ENCODE measurements around the gene STAB2. TPM values are rescaled to one million over a fixed set of nuclear protein-coding genes. Genes with fewer than 3 reads are reported as not detected.

The STAB2 gene
- total RNA-seq, 2 donors from 2014 or later = under 0.01 TPM; not detected in 1

DNA sequence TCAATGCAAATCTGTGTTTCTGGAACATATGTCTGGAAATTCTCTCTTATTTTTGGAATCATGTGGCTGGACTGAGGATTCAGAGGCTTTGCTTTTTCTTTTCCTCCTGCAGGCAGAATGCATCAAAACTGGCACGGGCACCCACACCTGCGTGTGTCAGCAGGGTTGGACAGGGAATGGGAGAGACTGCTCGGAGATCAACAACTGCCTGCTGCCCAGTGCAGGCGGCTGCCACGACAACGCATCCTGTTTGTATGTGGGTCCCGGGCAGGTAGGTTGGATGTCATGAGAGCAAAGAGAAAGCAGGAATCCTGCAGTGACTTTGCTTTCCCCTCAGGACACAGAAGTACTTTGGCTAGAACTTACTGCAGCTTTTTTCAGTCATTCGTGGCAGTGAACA, 90.3 kb downstream of the STAB2 start:
- DNase-seq (peak in 3 of 4 donors; percentile 21 to 34 (median 24)), ATAC-seq (peak; percentile 33)
- H3K4me1 ChIP-seq = peaks cover 20% of the 10 kb centered on the region
- no peaks in the 10 kb centered on the region for H3K9me3 ChIP-seq
- intact Hi-C loops (cut with DNase I) = no loop called here
- no peak overlapping the region for H3K27ac ChIP-seq
- 30 to 39% methylated on average over 8 of the region's 8 CpGs for WGBS, 2 donors
- no peaks in the 10 kb centered on the region for H3K36me3 ChIP-seq (replicated peaks in 1 of 2; ENCODE audit: insufficient read depth in 1 of 2, low read depth in 2 of 2)
- H3K27me3 ChIP-seq = no peaks in the 10 kb centered on the region
- TF ChIP-seq, protein P1, sequence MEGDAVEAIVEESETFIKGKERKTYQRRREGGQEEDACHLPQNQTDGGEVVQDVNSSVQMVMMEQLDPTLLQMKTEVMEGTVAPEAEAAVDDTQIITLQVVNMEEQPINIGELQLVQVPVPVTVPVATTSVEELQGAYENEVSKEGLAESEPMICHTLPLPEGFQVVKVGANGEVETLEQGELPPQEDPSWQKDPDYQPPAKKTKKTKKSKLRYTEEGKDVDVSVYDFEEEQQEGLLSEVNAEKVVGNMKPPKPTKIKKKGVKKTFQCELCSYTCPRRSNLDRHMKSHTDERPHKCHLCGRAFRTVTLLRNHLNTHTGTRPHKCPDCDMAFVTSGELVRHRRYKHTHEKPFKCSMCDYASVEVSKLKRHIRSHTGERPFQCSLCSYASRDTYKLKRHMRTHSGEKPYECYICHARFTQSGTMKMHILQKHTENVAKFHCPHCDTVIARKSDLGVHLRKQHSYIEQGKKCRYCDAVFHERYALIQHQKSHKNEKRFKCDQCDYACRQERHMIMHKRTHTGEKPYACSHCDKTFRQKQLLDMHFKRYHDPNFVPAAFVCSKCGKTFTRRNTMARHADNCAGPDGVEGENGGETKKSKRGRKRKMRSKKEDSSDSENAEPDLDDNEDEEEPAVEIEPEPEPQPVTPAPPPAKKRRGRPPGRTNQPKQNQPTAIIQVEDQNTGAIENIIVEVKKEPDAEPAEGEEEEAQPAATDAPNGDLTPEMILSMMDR (IDR thresholded peaks at IDR 0.05) = no peak
- no peak for TF ChIP-seq POLR2A (IDR thresholded peaks at IDR 0.05)
- H3K4me3 ChIP-seq = no peak overlapping the region

DNA sequence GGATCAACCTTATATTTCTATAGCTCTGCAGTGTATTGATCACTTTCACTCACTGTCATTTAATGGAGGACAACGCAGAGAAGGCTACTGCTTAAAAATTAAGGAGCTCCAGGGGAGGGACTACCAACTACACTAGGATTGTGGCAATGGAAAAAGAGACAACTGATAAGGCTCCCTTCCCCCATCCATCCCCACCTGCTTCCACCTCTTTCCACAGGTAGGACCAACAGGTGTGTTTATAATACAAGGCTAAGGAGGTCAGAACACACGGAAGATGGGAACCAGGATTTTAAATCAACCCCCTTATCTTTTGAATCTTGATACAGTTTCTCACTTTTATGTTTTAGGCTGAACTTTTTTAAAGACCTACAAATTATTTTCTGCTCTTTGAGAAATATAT, 90.8 kb downstream of the STAB2 start:
- Histone ChIP-seq H3K4me1 (peaks cover 14% of the 10 kb centered on the region), H3K27me3 (no peaks in the 10 kb centered on the region), H3K4me3 (no peak overlapping the region), H3K36me3 (replicated peaks in 1 of 2; ENCODE audit: insufficient read depth in 1 of 2, low read depth in 2 of 2) (no peaks in the 10 kb centered on the region), H3K9me3 (no peaks in the 10 kb centered on the region), H3K27ac (no peak overlapping the region)
- no peak for TF ChIP-seq POLR2A (IDR thresholded peaks at IDR 0.05)
- TF ChIP-seq, protein P1 (IDR thresholded peaks at IDR 0.05) = no peak
- WGBS, 2 donors = 29 to 46% methylated on average over 2 of the region's 2 CpGs
- ATAC-seq = no peak
- intact Hi-C loops (cut with DNase I) = no loop called here
- no peak for DNase-seq

DNA sequence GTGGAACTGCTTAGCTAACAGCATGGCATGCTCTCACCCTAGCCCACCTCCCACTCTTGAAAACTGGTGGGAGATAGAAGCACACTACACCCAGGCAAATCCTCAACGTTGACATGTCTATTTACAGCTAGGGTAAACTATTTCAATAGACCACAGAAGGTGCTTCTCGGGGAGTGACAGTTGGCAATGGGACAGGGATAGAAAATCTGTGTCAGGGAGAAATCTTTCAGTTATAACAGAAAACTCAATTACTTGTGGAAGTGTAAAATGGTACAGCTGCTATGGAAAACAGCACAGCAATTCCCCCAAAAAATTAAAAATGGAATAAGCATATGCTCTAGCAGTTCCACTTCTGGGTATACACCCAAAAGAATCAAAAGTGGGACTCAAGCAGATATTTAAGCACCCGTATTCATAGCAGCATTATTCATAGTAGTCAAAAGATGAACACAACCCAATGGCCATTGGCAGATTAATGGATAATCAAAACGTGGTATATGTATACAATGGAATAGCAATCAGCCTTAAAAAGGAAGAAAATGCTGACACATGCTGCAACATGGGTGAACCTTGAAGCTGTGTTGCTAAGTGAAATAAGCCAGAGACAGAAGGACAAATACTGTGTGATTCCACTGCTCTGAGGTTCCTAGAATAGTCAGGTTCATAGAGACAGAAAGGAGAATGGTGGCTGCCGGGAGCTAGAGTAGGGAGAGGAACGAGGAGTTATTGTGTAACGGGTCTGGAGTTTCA, 92.5 kb downstream of the STAB2 start:
- 73% methylated on average over 7 of the region's 7 CpGs for WGBS, 2 donors
- no peak overlapping the region for H3K27ac ChIP-seq
- DNase-seq = no peak
- no peaks in the 10 kb centered on the region for H3K27me3 ChIP-seq
- no peak for ATAC-seq
- H3K36me3 ChIP-seq (replicated peaks in 1 of 2; ENCODE audit: insufficient read depth in 1 of 2, low read depth in 2 of 2) = no peaks in the 10 kb centered on the region
- no peak overlapping the region for H3K4me3 ChIP-seq
- no peaks in the 10 kb centered on the region for H3K9me3 ChIP-seq
- no peak for TF ChIP-seq POLR2A (IDR thresholded peaks at IDR 0.05)
- TF ChIP-seq, protein P1 (IDR thresholded peaks at IDR 0.05) = no peak
- intact Hi-C loops (cut with DNase I) = no loop called here
- H3K4me1 ChIP-seq = peaks cover 12% of the 10 kb centered on the region

DNA sequence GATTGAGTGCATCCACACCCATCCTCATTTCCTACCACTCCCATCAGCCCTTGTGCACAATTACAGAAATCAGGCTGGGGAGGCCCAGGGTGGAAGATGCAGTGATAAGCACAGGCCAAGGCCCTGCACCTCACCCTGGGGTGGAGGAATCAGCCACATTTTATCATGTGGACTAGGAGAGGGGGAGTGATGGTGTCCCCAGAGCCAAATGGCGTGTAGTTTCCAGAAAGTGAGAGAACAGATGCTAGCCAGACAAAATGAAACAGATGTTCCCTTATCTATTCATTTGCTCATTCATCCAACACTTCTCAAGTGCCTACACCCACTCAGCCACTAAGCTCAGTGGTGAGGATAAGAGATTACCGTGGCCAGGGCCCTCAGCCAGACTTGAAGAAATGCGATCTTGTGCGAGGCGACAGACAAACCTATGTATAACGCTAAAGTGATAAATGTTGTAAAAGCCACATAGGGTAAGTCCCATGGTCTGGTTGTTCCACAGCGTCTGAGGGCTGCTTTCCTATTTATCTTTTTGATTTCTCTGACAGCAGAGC, 93.6 kb downstream of the STAB2 start:
- Histone ChIP-seq H3K4me1 (peaks cover 12% of the 10 kb centered on the region), H3K4me3 (no peak overlapping the region), H3K27me3 (no peaks in the 10 kb centered on the region), H3K9me3 (no peaks in the 10 kb centered on the region), H3K27ac (no peak overlapping the region), H3K36me3 (replicated peaks in 1 of 2; ENCODE audit: insufficient read depth in 1 of 2, low read depth in 2 of 2) (no peaks in the 10 kb centered on the region)
- intact Hi-C loops (cut with DNase I) = no loop called here
- 84 to 85% methylated on average over 7 of the region's 7 CpGs for WGBS, 2 donors
- ATAC-seq (no peak), DNase-seq (peak in 3 of 4 donors; percentile 15 to 43 (median 23))
- TF ChIP-seq POLR2A (IDR thresholded peaks at IDR 0.05) = no peak
- TF ChIP-seq, protein P1 (IDR thresholded peaks at IDR 0.05) = no peak

DNA sequence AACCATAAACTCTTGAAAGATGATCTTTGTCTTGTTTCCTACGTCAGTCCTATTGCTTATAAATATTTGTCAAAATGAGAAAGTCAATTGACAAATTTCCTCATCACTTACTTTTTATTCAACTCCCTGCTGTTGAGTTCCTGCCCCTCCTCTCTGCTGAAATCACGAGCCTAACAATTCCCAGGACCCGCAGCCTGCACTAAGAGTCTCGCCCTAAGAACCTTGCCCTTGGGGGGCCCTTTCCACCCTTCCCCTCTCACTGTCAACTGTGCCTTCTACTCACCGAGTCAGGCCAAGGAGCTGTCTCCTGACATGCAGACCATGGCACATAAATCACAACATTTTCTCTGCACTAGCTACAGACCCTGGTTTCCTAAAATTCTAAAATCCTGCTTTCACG, 99.0 kb downstream of the STAB2 start:
- H3K27ac ChIP-seq = no peak overlapping the region
- no peak overlapping the region for H3K4me3 ChIP-seq
- WGBS, 2 donors = 78% methylated on average over 6 of the region's 6 CpGs
- H3K9me3 ChIP-seq = no peaks in the 10 kb centered on the region
- no peaks in the 10 kb centered on the region for H3K4me1 ChIP-seq
- intact Hi-C loops (cut with DNase I) = no loop called here
- H3K27me3 ChIP-seq = no peaks in the 10 kb centered on the region
- no peak for TF ChIP-seq POLR2A (IDR thresholded peaks at IDR 0.05)
- TF ChIP-seq, protein P1 (IDR thresholded peaks at IDR 0.05) = no peak
- H3K36me3 ChIP-seq (replicated peaks in 1 of 2; ENCODE audit: insufficient read depth in 1 of 2, low read depth in 2 of 2) = no peaks in the 10 kb centered on the region
- ATAC-seq (no peak), DNase-seq (no peak)

All from body of pancreas (tissue), 4 donors.